ENCODE results near the gene GPR153. TPM values are rescaled to one million over a fixed set of nuclear protein-coding genes. Genes with fewer than 3 reads are reported as not detected.
"Not testable (repeated sequence)": the region's sequence is repeated elsewhere in the genome, so short reads cannot be mapped to it uniquely, and the experiment has no call there.

GPR153 gene
- total RNA-seq, 4 donors from 2014 or later: 5.6 to 22.1 (median 10.3) TPM

DNA sequence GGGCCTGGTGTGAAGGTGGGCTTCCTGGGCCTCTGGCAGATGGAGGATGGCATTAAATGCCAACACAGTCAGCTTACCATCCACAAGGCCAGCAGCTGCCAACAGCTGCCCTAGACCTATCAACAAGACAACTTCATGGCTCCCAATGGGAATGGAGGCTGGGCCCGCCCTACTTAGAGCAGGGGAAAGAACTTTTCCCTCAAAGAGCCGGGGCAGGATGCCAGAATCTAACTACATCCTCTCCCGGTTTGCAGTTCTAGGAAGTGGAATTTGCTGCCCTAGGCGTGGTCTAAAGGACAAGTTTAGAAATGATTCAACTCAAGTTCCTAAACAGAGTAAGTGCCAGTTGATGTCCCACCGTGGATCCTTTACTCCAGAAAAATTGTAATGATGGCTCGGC lies 38.3 kb downstream of the GPR153 start:
- H3K9me3 ChIP-seq: no peaks in the 10 kb centered on the region
- H3K4me1 ChIP-seq: no peaks in the 10 kb centered on the region
- no peak overlapping the region for H3K27ac ChIP-seq
- peak in 1 of 2 donors; percentile 56 for DNase-seq
- TF ChIP-seq CTCF (IDR thresholded peaks at IDR 0.05) (no peak), POLR2A (IDR thresholded peaks at IDR 0.05) (no peak)
- no peaks in the 10 kb centered on the region for H3K27me3 ChIP-seq
- no peaks in the 10 kb centered on the region for H3K36me3 ChIP-seq
- no peak overlapping the region for H3K4me3 ChIP-seq
- intact Hi-C loops (cut with DNase I; ENCODE audit: low total_unique reads): no loop called here

DNA sequence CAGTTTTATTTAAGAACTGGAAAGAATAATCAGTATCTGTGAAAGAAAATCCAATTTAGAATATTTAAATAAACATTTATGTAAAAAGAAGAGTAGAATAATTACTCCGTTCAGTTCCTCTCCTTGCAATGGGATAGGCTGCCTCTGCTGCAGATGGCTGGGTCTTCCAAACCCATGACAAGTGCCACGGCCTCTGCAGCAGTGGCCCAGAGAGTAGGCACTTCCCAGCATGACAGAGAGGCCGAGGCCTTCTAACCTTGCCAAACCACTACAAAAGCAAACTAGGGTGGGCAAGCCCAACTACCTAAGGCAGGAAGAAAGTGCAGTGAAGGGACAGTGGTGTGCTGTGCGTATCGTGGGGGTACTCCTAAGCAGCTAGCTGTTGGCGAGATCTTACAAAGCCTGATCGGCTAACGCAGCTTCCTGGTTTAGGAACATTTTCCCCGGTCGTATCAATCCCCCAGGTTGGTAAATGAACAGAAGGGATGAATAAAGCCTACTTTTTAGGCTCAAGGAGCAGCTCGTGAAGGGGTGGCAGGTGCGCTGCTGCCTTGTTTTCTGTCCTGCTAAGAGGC lies 39.6 kb downstream of the GPR153 start:
- Histone ChIP-seq H3K36me3 (no peaks in the 10 kb centered on the region), H3K27me3 (no peaks in the 10 kb centered on the region), H3K4me1 (no peaks in the 10 kb centered on the region), H3K27ac (no peak overlapping the region), H3K4me3 (no peak overlapping the region), H3K9me3 (no peaks in the 10 kb centered on the region)
- DNase-seq: no peak
- TF ChIP-seq CTCF (IDR thresholded peaks at IDR 0.05) (no peak), POLR2A (IDR thresholded peaks at IDR 0.05) (no peak)
- intact Hi-C loops (cut with DNase I; ENCODE audit: low total_unique reads): no loop called here

- no peak overlapping the region for H3K4me3 ChIP-seq
- H3K36me3 ChIP-seq: no peaks in the 10 kb centered on the region
- no peak for DNase-seq
- H3K9me3 ChIP-seq: no peaks in the 10 kb centered on the region
- no peak overlapping the region for H3K27ac ChIP-seq
- TF ChIP-seq POLR2A (IDR thresholded peaks at IDR 0.05) (no peak), CTCF (IDR thresholded peaks at IDR 0.05) (no peak)
- H3K27me3 ChIP-seq: no peaks in the 10 kb centered on the region
- intact Hi-C loops (cut with DNase I; ENCODE audit: low total_unique reads): no loop called here
- H3K4me1 ChIP-seq: no peaks in the 10 kb centered on the region
These were observed 40.7 kb downstream of the GPR153 start for GRCh38 chr1:6220236-6220635.

- H3K9me3 ChIP-seq; H3K27me3 ChIP-seq; DNase-seq; H3K27ac ChIP-seq; intact Hi-C loops (cut with DNase I; ENCODE audit: low total_unique reads); H3K36me3 ChIP-seq; H3K4me3 ChIP-seq; H3K4me1 ChIP-seq: not testable (repeated sequence)
These were observed 41.3 kb downstream of the GPR153 start for GRCh38 chr1:6219641-6220040.

DNA sequence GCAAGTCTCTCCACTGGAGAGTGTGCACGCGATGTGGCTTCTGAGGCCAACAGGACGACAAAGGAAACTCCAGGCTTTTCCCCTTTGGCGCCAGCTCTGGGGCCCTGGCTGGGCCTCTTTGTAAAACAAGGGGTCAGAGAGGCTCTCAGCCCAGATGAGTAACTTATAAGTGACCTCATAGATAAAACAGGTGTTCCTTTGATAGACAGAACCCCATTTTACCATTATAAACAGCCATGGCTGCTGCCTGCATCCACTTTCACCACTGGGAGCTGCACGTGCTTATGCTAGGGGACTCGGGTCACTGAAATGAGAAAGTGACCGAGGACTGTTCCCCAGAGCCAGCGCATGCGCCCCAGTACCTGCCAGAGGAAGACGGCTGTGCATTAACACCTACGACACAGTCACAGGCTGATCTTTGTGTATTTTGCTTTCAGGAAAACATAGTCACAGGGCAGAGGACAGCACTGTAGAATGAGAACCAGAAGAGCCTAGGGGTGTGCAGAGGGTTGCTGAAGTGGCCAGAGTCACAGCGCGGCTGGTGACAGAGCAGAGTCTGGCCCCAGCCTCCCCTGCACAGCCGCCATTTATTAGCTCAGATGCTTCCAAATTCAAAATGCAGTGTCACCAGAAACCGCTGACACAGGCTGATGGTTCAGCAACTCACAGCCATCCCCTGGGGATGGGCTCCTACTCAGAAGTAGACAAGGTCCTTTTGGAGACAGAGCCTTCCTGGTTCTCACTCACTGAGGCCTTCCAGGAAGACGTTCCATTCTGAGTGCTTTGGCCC lies 42.3 kb downstream of the GPR153 start:
- no peaks in the 10 kb centered on the region for H3K27me3 ChIP-seq
- no peak for TF ChIP-seq CTCF (IDR thresholded peaks at IDR 0.05)
- no peak for TF ChIP-seq POLR2A (IDR thresholded peaks at IDR 0.05)
- no peaks in the 10 kb centered on the region for H3K4me1 ChIP-seq
- H3K27ac ChIP-seq: no peak overlapping the region
- H3K4me3 ChIP-seq: no peak overlapping the region
- intact Hi-C loops (cut with DNase I; ENCODE audit: low total_unique reads): no loop called here
- H3K36me3 ChIP-seq: no peaks in the 10 kb centered on the region
- H3K9me3 ChIP-seq: no peaks in the 10 kb centered on the region
- DNase-seq: no peak
